Kidney tubule cell (primary cell): ENCODE data around the gene ISG20.

Source experiments
- DNase-seq: peaks from one replicate; pipeline ENCODE4 v3.0.0-alpha.2; 2018; ENCODE audit warnings: low spot score

The ISG20 gene

DNA sequence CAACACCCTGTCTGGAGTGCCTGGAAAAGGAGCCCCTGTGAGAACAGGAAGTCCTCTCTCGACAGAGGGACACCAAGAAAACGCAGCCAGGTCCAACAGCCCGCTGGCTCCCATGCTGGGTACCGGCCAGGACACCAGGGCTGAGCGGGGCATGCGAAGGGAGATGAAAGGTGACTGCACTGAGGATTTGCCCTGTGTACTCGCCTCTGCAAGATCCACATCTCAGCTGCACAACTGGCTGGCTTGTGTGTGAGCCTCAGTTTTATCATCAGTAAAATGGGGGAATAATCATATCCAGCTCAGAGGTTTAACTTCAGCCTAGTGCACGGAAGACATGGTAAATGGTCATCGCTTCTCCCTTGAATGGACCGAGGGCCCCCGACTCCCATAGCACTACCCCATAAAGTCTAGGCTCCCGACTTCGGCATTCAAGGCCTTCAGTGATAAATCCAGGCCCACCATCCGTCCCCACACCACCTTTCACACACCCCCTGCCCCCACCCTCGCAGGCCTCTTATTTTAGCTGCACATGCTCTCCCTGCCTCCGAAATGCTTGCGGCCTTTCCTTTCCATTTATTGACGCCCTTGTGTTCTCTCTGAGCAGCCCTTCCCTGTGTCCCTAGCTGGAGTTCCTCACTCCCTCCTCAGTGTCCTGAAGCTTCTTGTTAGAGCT is 15.8 kb downstream of the ISG20 start:
- DNase-seq: no peak

DNA sequence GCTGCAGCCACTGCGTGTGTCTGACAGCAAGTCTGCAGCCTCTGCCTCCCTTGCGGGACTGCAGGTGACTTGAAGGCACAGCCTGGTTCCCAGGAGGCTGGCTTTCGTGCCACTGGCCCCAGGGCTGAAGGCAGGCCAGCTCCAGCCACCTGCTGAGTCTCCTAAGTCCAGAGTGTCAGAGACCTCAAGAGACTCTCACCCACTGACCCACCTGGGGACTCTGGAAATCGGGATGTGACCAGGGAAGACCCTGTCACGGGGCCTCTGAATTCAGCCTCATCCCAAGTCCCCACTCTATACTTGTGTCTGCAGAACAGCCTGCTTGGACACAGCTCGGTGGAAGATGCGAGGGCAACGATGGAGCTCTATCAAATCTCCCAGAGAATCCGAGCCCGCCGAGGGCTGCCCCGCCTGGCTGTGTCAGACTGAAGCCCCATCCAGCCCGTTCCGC is 16.3 kb downstream of the ISG20 start:
- no peak for DNase-seq

DNA sequence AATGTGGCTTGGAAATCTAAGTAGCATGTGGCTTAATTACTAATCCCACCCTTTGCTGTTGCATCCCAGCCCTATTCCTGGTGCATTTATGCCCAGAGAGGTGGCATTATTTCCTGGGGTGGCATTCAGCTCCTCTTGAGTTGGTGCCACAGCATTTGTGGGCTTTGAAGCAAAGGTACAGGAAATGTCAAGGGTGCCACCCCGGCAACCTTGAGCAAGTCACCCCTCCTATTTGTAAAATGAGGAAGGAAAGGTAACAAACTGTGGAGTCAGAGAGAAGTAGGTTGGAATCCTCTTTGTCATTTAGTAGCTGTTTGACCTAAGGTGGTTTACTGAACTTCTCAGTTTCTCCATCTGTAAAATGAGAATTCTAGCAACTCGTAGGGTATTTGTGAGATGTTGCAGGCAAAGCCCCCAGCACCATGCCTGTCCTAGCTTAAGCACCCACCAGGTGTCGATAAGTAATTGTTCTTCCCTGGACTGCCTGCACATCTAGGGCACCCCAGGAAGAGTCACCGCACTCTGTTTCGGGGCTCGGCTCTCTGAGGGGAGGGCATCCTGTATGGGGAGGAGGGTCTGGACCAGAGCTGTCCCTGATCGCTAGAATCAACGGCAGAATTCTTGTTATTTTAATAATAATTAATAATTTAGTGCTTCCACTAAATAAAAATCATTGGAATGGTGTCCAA is 17.1 kb downstream of the ISG20 start:
- no peak for DNase-seq

DNA sequence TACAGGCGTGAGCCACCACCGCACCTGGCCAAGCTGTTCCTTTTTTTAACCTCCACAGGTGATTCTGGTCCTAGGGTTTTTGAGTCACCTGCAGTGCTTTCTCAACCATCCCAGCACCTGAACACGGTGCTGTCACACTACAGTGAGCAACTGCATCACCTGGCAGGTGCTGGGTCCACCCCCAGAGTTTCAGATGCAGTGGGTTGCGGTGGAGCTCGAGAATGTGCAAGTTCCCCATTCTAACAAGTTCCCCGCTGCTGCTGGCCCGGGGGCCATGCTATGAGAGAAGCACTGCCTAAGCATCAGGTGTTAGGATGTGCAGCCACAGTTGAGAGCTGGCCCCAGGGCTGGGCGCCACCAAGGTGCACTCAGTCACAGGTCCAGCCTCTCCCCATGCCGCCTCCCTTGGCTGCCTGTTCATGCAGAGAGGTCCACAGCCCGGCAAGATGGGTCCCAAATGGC is 18.0 kb downstream of the ISG20 start:
- DNase-seq: no peak

DNA sequence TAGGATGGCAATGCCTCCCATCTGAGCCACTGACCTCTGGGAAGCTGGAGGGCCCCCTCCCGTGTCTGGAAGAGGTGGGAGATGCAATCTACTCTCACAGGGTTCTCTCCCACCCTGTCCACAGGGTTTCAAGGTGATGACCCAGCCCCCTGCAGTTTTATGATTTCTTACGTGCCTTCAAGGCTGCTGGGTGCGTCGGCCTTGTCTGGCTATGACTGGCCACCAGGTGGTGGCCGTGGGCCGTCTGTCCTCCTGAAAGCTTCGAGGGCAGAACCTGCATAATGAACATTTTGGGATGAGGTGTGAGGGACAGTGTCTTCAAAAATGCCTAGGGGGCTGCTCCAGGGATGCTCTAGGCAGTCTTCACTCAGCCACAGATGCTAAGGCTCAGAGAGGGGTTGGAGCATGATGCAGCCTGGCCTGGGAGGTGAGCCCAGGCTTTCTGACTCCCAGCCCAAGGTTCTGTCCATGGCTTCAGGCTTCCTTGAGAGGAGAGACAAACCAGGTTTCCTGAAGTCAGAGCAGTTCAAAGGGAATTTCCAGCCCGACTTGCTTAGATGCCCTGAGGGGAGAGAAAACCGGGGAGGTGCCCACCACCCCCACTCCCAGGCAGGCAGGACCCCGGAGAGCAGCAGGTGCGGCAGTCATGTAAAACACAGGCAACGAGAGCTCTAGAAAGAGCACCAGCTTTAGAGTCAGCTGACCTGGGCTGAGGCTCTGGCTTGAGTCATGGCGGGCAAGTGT is 18.7 kb downstream of the ISG20 start:
- DNase-seq: peak; percentile 54

DNA sequence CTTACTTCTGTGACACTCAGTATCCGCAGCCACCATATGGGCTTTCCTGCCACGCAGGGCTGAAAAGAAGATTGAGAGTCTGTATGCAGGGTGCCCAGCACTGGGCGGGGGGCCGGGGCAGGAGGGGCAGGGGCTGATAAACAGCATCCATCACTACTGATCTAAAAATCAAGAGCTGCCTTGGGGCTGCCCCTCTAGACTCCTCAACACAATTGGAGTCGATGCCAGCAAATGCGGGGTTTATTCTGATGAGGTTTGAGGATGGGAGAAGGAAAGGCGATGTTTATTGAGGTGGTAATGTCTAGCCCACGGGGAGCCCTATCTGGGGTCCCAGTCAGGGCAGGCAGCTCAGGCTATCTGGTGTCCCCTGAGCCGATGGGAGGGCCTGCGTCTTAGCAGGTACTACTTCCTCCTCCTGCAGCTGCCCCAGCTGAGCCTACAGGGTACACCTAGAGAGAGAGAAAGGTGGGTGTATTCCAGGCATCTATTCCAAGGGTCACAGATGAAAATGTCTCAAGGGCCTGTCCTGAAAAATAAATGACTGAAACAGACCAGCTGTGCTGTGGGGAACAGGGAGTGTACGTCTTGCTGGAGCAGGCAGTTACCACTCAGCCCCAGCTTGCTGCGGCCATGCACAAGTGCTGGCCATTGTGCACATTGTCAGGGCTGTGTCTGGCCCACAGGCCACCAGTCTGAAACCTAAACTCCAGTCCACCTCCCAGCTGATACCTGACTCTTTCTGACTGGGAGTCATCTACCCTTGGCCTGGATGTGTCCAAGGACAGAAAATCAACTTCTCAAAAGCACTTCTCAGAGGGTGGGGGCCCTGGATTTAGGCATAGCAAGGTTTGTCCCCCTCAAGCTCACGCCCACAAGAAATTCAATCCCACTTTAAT is 19.5 kb downstream of the ISG20 start:
- no peak for DNase-seq

DNA sequence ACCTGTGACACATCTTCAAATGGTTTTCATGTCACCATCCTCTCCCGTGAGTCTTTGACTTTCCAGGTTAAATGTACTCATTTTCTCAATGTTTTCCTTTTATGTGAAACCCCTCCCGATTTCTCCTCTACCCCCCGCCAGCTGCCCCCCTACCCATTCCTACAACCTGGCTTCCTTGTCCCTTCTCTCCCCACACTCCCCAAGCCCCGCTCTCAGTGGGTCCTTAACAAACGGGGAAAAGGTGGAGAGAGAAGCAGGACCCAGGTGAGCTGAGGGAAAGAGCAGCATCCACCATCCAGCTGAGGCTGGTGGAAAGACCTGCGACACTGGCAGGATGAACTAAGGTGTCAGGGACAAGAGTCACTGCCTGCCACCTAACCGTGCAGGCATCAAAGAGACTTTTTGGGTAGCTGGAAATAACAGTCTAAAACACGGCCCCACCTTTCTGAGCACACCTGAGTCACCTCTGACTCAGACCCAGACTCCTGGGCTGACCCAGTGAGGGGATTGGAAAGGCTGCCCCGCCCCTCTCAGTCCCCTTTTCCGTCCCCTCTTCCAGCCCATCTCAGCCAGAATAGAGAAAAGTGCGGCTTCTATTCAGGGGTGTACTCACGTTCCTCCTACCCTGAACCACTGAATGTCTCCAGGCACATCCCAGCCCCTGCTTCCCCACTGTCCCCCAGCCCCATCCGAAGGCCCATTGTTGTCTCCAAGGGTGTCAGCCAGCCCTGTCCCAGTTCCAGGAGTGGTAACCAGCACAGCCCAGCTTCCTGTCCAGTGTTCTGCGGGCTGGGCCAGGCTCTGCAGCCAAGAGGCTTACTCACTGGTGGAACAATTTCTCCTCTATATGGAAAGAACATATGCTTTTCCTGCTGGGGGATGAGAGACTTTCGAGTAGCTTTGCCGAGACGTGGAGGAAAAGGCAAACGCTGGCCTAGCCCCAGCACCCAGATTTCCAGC is 20.4 kb downstream of the ISG20 start:
- no peak for DNase-seq

DNA sequence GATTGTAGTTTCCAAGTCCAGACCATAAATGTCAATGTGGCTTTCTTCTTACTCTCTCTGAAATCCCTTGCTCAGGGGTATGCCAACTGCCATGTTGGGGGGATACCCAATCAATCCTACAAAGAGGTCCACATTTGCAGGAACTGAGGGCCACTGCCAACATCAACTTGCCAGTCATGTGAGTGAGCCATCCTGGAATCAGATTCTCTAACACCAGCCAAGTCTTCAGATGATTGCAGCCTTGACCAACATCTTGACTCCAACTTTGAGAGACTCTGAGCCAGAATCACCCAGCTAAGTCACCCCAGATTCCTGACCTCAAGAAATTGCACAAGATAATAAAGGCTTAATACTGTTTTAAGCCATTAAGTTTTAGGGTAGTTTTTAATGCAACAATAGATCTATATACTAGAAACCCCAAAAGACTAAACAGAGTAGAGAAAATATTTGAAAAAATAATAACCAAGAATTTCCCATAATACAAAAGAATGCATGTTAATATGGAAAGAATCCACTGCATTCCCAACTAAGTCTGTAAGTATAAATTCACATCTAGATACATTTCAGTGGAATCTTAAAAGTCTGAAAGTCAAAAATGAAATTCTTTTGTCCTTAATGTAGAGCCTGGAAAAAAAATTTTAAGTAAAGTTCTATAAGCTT is 22.4 kb downstream of the ISG20 start:
- no peak for DNase-seq

DNA sequence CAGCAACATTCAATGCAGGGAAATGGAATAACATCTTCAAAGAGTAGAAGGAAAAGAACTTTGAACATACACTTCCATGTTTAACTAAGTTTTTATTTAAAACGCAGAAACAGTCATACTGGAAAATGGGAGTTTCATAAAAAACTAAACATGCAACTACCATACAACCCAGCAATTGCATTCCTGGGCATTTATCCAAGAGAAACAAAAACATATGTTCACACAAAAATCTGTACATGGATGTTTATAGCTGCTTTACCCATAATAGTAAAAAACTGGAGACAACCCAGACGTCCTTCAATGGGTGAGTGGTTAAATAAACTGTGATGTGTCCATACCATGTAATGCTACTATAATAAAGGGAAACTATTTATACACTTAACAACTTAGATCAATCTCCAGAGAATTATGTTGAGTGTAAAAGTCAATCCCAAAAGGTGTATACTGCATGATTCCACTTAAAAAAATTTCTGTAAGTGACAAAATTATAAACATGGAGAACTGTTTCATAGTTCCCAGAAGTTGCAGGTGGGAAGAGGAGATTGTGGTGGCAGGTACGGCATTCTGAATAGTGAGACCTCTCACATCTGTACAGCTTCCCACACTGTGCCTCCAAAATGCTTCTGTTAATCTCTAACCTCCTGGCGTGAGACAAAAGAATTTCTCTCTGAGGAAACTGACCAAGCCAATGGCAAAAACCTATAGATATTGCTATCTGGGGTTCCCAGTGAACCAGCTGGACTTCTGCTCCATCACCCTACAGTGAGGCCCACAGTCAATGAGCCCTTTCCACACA is 23.1 kb downstream of the ISG20 start:
- no peak for DNase-seq

DNA sequence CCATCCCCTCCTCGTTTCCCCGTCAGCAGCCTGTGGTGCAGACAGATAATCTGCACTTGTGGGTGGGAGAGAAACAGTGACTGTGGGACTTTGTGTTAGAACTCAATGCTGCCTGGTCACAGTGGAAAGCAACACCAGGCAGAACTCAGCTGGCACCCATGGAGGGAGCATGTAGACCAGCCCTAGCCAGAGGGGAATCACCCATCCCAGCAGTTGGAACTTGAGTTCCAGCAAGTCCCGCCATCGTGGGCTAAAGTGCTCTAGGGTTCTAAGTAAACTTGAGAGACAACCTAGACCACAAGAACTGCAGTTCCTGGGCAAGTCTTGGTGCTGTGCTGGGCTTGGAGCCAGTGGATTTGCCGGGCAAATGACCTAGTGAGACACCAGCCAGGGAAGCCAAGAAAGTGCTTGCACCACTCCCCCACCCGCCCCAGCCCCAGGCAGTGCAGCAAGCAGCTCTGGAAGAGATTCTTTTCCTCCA is 24.4 kb downstream of the ISG20 start:
- no peak for DNase-seq

DNA sequence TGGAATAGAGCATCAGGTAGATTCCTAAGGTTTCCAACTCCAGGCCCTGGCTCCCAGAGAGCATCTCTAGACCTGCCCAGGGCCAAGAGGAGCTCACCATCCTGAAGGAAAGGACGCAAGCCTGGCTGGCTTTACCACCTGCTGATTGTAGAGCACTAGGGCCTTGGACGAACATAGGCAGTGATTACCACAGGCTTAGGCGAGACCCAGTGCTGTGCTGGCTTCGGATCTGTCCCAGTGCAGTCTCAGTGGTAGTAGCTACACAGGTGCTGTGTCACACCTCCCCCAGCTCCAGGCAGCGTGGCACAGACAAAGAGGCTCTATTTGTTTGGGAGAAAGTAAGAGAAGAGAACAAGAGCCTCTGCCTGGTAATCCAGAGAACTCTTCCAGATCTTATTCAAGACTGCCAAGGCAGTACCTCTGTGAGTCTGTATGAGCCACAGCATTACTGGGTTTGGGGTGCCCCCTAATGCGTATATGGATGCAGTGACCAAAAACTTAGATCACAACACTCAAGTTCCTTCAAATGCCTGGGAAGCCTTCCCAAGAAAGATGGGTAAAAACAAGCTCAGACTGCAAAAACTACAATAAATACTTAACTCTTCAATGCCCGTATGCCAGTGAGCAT is 25.4 kb downstream of the ISG20 start:
- no peak for DNase-seq

DNA sequence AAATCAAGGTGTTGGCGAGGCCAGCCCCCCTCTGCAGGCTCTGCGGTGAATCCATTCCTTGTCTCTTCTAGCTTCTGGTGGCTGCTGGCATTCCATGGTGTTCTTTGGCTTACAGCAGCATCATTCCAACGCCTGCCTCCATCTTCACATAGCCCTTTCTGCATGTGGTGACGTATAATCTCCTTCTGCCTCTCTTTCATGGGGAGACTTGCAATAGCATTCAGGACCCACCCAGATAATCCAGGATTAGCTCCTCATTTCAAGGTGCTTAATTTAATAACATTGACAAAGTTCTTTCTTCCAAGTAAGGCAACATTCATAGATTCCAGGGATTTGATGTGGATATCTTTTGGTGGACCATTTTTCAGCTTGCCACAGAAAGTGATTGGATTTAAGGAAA is 35.8 kb downstream of the ISG20 start:
- DNase-seq: no peak

DNA sequence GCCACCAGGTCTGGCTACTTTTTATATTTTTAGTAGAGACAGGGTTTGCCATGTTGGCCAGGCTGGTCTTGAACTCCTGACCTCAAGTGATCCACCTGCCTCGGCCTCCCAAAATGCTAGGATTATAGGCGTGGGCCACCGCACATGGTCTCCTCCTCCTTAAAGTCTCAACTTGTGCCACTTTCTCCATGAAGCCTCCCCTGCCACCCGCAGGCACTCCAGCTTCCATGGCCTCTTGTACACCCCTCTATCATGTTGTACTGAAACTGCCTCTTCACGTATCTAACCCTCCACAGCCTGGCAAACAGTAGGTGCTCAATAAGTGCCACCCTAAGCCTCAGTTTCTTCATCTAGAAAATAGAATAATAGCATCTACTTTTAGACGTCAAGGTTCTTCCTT is 39.9 kb downstream of the ISG20 start:
- no peak for DNase-seq

DNA sequence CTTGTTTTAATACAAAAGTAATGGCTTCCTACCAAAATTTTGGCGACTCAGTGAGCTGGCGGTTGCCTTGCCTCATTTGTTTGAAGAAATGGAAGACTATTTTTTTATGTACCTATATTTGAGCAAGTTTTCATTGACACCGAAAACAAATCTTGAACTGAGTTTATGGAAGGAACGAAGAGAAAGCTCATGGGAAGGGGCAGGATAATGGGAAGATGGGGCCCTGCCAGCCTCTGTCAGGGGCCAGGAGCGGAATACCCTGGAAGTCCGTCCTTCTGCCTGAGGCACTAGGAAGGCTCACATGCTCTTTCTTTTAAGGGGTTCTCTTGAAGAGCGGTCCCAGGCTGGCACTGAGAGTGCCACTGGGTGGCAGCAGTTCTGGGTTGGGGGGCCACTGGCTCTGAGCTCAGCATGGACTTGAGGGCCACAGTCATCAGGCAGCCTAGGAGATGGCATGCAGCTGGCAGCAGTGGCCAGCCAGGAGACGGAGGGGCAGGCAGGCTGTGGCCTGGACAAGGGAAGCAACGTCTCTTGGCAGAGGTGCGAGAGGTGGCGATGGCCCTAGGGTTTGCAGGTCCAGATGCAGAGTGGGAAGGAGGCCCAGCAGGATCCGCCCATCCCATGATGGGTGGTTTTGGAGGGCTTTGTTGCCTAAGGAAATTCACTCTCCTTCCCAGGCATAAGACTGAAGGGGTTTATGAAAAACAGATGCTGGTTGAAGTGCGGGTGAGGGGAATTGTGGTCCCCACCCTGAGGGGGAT is 41.6 kb downstream of the ISG20 start:
- DNase-seq: no peak

DNA sequence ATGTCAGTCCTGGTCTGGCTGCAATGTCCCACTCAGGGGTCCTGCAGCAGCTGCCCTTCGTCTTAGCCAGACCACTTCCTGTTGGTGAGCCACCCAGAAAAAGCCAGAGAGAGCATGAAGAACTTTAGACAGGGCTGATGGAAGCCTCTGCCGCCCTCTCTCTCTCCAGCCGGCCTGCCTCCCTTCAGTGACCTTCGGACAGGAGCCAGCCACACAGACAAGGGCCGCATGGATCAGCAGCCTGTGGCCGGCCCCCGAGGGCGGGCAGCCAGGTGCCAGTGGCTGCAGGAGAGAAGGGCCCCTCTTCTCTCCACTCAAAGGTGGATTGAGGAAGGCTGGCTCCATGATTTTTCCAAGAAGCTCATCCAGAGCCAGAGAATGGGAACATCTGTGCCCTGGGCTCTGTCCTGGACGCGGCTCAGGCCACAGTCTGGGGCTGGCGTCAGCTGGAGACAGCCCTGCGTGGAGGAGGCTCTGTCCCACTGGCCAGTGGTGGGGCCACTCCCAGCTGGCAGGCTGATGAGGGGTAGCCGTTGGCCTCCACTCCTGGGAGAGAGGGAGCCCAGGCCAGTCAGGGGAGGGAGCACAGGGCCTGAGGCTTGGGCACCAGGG is 42.9 kb downstream of the ISG20 start:
- no peak for DNase-seq

DNA sequence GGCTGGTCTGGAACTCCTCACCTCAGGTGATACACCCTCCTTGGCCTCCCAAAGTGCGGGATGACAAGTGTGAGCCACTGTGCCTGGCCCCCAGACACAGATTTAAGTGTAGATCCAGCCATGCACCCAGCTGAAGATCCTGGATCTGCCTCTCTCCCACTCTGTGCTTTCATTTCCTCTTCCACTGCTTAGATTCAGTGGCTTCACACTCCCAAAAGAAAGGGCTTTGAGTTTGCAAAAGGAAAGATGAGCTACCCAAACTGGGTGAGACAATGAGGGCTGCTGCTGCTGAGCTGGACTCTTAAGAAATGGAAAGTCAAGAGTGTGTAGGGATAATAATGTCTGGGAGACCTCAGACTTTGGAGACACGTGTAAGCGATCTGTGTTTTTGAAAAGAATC is 45.5 kb downstream of the ISG20 start:
- DNase-seq: no peak

DNA sequence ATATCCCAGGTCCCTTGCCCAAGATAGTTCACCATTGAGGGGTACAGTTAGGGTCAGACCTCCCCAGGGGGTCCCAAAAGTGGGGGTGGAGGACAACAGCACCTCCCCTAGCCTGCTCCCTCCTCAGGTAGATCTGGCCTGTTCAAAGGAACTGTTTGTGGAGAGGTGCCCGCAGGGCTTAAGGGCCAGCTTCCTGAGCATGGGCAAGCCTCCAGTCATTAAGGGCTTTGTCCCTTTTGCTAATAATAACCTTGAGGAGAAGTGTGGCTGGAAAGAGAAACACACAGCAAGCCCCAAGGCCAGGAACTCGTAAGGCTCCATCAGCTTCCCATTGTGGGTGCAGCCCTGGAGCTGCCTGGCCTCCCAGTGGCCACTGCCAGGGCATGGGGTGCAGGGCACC is 47.4 kb downstream of the ISG20 start:
- no peak for DNase-seq
